ENCODE data around the gene SPATA3. TPM values are rescaled to one million over a fixed set of nuclear protein-coding genes. Genes with fewer than 3 reads are reported as not detected.
A peak's percentile ranks its signal among the peaks of the same experiment; 100 is the strongest.

SPATA3 gene
- total RNA-seq, 2 experiments from 2014 or later: not detected

DNA sequence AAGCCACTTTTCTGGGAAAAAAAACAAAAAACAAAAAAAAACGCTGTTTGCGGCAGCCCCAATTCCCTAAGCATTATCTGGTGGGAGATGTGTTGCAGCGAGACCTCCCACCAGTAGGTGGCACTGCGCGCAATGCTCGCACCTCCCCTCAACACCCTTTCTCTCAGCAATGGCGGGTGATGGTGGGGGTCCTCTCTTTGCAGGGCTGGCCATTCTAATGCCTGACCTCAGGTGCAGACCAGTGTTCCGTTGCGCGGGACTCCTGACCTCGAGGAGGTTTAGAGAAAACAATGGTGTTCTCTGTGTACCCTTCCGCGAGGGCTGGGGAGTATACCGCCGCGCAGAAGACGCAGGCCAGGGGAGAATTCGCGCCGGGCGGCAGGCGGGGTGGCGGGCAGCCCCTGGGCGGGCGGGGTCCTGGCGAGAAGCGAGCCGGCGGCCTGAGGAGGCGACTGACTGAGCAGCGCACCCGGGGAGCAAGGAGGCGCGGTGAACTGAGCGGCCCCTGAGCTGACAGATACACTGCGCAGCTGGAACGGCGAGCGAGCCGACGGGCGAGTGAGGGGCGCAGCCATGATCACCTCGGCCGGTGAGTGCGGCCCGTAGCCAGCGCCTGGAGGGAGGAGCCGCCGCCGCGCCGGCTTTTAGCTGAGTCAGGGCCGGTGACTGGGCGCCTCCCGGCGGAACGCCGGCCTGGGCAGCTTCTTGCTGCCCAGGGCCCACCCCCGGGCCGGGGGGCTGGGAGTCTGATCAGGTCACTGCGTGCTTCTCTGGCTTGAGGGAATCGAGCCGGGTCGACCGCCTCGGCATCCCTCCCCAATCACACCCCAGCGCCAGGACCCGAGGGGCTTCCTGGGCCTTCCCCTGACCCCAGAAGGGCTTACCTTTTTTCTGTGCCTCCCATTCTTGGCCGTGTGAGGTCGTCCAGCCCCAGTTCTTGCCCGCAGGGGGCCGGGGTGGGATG, 60.8 kb downstream of the SPATA3 start, which contains the start of gene PSMD1:
TSS of gene PSMD1 (plus strand) at position 415 of the 964 bp plus-strand sequence. CDS start at position 574, 159 bp downstream.
- Histone ChIP-seq H3K27me3 (ENCODE audit: control insufficient read depth in 1 of 2, insufficient read depth in 2 of 2, low read length in 2 of 2) (no peaks in the 10 kb centered on the region), H3K27ac (ENCODE audit: low read depth in 1 of 2, low read length in 2 of 2) (peak within 1 kb of the TSS; percentile 80 to 83), H3K4me1 (ENCODE audit: insufficient read depth, low read length) (peaks cover 34% of the 10 kb centered on the region), H3K9me3 (ENCODE audit: control insufficient read depth in 1 of 2, insufficient read depth in 1 of 2, low read length in 2 of 2) (no peaks in the 10 kb centered on the region), H3K4me3 (ENCODE audit: low read length) (peak within 1 kb of the TSS; percentile 95), H3K36me3 (ENCODE audit: insufficient read depth, low read length) (no peaks in the 10 kb centered on the region)
- Mint-ChIP-seq H3K27ac (peak within 1 kb of the TSS; percentile 98), H3K4me3 (peak within 1 kb of the TSS; percentile 100), H3K36me3 (ENCODE audit: low read depth) (peaks cover 12% of the 10 kb centered on the region), H3K4me1 (ENCODE audit: low read depth) (peaks cover 60% of the 10 kb centered on the region), H3K27me3 (peaks cover 12% of the 10 kb centered on the region), H3K9me3 (no peaks in the 10 kb centered on the region)
- intact Hi-C loops (cut with DNase I, micrococcal nuclease): loop anchor here (1.0 to 10.0 kb wide), 5 partner anchors 152 to 608 kb away; partner anchors contain the start of gene CAB39 (in 1 of the 2)
- peak; percentile 81 for ATAC-seq (ENCODE audit: poor library complexity)
- DNase-seq: peak; percentile 88 to 97 (median 93)
- TF ChIP-seq, protein P1, sequence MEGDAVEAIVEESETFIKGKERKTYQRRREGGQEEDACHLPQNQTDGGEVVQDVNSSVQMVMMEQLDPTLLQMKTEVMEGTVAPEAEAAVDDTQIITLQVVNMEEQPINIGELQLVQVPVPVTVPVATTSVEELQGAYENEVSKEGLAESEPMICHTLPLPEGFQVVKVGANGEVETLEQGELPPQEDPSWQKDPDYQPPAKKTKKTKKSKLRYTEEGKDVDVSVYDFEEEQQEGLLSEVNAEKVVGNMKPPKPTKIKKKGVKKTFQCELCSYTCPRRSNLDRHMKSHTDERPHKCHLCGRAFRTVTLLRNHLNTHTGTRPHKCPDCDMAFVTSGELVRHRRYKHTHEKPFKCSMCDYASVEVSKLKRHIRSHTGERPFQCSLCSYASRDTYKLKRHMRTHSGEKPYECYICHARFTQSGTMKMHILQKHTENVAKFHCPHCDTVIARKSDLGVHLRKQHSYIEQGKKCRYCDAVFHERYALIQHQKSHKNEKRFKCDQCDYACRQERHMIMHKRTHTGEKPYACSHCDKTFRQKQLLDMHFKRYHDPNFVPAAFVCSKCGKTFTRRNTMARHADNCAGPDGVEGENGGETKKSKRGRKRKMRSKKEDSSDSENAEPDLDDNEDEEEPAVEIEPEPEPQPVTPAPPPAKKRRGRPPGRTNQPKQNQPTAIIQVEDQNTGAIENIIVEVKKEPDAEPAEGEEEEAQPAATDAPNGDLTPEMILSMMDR (IDR thresholded peaks at IDR 0.05): peak; percentile 94
- ChIA-PET POLR2A (interaction anchor here (1.1 to 2.0 kb wide), 3 partner anchors 14 to 408 kb away, joined by 4 to 11 read pairs (median 5); partner anchors contain the start of gene NCL), CTCF (interaction anchor here (0.6 to 1.5 kb wide), 4 partner anchors 11 to 232 kb away, joined by 3 to 6 read pairs (median 3); no protein-coding TSS in a partner anchor)

DNA sequence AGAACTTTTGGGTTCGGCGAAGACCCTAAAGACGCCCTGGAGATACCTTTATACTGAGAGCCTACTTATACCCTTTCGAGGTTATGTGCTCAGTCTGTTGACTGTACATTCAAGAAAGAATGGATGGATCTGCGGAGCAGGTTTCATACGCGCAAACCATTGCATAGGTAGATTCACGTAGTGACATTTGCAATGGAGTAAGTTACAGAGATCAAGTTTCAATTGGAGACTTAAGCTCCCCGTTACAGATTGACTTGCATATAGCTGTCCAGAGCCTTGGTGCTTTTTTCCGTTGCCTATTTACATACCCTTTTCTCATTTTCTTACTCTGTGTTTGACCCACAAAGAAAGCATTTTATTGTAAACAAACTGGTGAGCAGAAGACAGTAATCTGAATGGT, 61.7 kb downstream of the SPATA3 start:
- ChIA-PET POLR2A (interaction anchor here (1.2 to 2.0 kb wide), 2 partner anchors 13 to 407 kb away, joined by 4 to 11 read pairs; partner anchors contain the start of gene NCL), CTCF (interaction anchor here (0.6 to 1.5 kb wide), 3 partner anchors 10 to 210 kb away, joined by 3 to 6 read pairs (median 3); no protein-coding TSS in a partner anchor)
- Mint-ChIP-seq H3K27me3 (peaks cover 7% of the 10 kb centered on the region), H3K4me1 (ENCODE audit: low read depth) (peaks cover 55% of the 10 kb centered on the region), H3K36me3 (ENCODE audit: low read depth) (peaks cover 21% of the 10 kb centered on the region), H3K4me3 (peak overlapping the region; percentile 77), H3K27ac (peak overlapping the region; percentile 57), H3K9me3 (no peaks in the 10 kb centered on the region)
- peaks cover 28% of the 10 kb centered on the region for H3K4me1 ChIP-seq (ENCODE audit: insufficient read depth, low read length)
- H3K36me3 ChIP-seq (ENCODE audit: insufficient read depth, low read length): peaks cover 7% of the 10 kb centered on the region
- peak overlapping the region; percentile 95 for H3K4me3 ChIP-seq (ENCODE audit: low read length)
- ATAC-seq (ENCODE audit: poor library complexity) (no peak), DNase-seq (no peak)
- H3K27me3 ChIP-seq (ENCODE audit: control insufficient read depth in 1 of 2, insufficient read depth in 2 of 2, low read length in 2 of 2): no peaks in the 10 kb centered on the region
- H3K27ac ChIP-seq (ENCODE audit: low read depth in 1 of 2, low read length in 2 of 2): no peak overlapping the region
- intact Hi-C loops (cut with DNase I, micrococcal nuclease): loop anchor here (5.0 to 10.0 kb wide), 4 partner anchors 153 to 607 kb away; partner anchors contain the start of gene CAB39 (in 1 of the 2)
- TF ChIP-seq, protein P1 (IDR thresholded peaks at IDR 0.05): no peak
- H3K9me3 ChIP-seq (ENCODE audit: control insufficient read depth in 1 of 2, insufficient read depth in 1 of 2, low read length in 2 of 2): no peaks in the 10 kb centered on the region

Other genes starting within 250 kb of the SPATA3 start
- gene ITM2C, start 131.2 kb upstream of the SPATA3 start, total RNA-seq: 10 to 100 TPM; 19.8 to 21.5 TPM
- 1 to 10 TPM; 2.9 to 3.8 TPM for gene GPR55, start 70.9 kb upstream of the SPATA3 start, total RNA-seq
- not detected for gene C2orf72, start 41.4 kb downstream of the SPATA3 start, total RNA-seq
- 10 to 100 TPM; 27.9 to 31.3 TPM for gene PSMD1, start 60.7 kb downstream of the SPATA3 start, total RNA-seq
- gene HTR2B, start 128.9 kb downstream of the SPATA3 start, total RNA-seq: under 1 TPM in 1 of 2 experiments, not detected in 1; 0.14 TPM
- gene ARMC9, start 202.5 kb downstream of the SPATA3 start, total RNA-seq: under 1 TPM; 0.16 to 0.42 TPM